GM12873 (cell line): Measurements from ENCODE around the gene ENO3.

Experiments
- TF ChIP-seq, protein P1 (sequence below): IDR thresholded peaks from 2 replicates; pipeline ENCODE4 v1.5.1; 2012; ENCODE audit warnings: low read depth, mild to moderate bottlenecking, moderate library complexity, low read length, control low read depth; ENCODE audit not compliant: insufficient read depth; ENCODE audit errors: missing control alignments

The ENO3 gene

DNA sequence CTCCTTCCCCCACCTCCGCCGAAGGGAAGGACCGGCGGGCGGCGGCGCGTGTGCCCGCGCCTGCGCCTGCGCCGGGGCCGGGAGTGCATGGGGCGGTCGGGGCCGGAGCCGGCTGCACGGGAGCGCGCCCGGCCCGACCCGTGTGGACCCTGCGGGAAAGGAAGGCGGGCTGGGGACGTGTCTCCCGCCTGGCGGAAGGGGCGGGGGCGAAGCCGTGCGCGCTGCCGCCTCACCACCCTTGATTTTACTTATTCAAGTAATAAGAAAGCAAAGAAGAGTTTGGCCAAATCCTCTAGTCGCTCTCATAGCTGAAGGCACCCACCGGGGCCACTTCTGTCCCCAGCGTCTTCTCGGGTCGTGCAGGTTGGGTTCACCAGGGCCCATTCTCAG lies 2.0 kb upstream of the ENO3 start:
- TF ChIP-seq, protein P1, sequence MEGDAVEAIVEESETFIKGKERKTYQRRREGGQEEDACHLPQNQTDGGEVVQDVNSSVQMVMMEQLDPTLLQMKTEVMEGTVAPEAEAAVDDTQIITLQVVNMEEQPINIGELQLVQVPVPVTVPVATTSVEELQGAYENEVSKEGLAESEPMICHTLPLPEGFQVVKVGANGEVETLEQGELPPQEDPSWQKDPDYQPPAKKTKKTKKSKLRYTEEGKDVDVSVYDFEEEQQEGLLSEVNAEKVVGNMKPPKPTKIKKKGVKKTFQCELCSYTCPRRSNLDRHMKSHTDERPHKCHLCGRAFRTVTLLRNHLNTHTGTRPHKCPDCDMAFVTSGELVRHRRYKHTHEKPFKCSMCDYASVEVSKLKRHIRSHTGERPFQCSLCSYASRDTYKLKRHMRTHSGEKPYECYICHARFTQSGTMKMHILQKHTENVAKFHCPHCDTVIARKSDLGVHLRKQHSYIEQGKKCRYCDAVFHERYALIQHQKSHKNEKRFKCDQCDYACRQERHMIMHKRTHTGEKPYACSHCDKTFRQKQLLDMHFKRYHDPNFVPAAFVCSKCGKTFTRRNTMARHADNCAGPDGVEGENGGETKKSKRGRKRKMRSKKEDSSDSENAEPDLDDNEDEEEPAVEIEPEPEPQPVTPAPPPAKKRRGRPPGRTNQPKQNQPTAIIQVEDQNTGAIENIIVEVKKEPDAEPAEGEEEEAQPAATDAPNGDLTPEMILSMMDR = no peak

DNA sequence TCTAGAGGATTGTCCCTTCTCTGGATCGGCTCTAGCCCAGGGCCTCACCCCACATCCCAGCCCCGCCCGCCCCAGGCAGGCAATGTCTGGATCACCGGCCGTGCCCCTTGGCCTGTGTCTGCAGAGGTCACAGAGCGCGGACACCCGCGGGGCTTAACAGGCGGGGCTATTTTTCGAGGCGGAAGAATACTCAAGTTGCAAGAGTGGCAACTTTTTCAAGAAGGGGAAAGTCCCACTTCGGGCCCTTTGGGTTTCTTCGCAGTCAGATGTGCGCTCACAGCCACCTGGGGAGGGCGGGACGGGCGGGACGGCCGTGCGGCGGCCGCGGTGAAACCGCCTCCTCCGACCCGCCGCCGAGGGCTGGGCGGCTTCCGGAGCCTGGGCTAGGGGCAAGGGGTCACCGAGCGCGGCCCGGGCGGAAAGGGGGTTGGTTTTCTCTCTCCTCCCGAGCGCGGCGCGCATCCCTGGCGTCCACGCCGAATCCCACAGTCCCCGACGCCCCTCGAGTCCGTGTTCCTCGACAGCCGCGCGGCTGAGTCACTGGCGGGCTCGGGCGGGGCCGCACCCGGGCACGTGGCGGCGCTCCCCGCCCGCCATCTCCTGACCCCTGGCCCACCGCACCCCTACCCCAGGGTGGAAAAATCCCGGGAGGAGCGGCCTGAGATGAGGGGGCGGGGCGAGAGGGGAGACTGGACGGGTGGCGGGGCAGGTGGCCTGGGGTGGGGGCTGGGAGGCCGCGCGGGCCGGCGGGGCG lies 1.4 kb upstream of the ENO3 start:
- TF ChIP-seq, protein P1 = no peak

DNA sequence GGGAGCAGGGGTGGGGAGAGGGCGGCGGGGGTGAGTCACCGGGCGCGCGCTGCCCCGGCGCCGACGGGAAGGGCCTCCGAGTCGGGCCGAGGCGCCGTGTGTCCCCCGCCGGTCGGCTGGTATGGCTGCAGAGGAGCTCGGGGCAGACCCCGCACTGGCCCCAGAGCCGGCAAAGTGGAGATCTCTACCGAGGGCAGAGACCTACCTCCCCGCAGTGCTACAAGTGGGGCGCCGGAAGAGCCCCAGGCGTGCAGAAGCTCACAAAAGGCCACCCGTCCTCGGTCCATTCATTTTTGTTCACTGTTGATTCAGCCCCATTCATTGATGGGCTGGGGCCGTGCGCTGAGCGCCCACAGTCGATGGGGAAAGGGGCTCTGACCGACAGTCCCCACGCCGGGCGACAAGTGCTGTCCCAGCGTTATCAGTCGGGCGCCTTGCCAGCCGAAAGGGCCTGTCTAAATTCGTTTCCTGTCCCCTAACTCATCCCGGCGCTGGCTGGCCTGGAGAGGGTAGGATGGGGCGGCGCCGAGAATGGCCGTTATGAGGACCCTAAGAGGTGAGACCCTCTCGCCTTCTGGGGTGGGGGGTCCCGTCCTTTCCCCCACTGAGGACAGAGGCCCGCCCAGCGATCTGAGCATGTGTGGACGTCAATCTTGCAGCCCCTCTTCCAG lies 709 bp upstream of the ENO3 start:
- TF ChIP-seq, protein P1 = no peak

DNA sequence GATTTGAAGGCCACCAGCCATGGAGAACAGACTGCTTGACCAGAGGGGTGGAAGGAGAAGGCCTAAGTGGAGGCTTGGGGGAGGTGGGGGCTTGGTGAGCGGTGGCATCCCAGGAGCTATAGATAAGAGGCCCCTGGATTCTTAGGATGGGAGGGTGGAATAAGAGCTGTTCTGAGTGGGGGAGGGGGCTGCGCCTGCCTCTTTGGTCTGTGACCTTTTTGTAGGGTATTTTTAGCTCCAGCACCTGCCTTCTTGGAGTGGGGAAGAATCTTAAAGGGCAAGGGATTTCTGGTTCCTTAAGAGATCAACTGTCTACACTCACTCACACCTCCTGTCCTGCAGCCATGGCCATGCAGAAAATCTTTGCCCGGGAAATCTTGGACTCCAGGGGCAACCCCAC lies 567 bp downstream of the ENO3 start:
- TF ChIP-seq, protein P1 = no peak

DNA sequence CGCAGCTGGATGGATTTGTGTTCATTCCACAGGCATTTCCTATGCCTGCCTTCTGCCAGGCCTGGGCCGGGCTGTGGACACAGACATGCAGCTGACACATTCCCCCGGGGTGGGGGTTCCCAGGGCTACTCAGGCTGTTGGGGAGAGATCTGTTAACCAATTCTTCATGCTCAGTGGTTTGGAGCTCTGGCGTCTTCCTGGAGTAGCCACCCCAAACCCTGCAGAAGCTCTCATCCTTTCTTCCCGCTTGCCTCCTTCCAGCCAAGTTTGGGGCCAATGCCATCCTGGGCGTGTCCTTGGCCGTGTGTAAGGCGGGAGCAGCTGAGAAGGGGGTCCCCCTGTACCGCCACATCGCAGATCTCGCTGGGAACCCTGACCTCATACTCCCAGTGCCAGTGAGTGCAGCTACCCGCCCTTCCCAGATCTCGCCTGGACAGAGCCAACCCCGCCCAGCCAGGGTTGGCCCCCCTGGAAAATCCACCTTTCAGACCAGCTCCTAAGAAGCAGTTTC lies 2.6 kb downstream of the ENO3 start:
- TF ChIP-seq, protein P1 = no peak

DNA sequence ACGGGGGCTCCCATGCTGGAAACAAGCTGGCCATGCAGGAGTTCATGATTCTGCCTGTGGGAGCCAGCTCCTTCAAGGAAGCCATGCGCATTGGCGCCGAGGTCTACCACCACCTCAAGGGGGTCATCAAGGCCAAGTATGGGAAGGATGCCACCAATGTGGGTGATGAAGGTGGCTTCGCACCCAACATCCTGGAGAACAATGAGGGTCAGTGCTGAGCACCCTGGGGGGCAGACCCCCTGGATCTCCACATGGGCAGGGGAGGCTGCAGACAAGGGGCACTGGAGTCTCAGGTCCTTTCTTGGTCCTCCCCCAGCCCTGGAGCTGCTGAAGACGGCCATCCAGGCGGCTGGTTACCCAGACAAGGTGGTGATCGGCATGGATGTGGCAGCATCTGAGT lies 4.2 kb downstream of the ENO3 start:
- TF ChIP-seq, protein P1 = no peak

DNA sequence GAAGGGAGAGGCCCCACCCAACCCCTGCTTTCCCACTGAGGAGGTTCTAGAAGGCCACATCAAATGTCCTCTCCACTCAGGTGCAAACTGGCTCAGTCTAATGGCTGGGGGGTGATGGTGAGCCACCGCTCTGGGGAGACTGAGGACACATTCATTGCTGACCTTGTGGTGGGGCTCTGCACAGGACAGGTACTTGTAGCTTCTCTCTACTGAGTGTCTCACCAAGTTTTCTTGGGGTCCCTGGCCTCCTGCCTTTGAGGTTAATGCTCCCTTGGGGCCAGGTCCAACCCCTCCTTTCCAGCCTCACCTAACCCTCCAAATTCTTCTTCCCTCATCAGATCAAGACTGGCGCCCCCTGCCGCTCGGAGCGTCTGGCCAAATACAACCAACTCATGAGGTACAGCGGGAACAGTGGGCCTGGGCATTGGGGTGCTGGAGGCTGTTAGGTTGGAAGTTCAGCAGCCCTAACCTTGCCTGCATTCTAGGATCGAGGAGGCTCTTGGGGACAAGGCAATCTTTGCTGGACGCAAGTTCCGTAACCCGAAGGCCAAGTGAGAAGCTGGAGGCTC lies 5.7 kb downstream of the ENO3 start:
- TF ChIP-seq, protein P1 = peak; percentile 28
